SK-N-SH treated with all-trans-retinoic acid at 6 μM for 48 hours (cell line): ENCODE results near the gene GART.

Experiments
- ATAC-seq: fragments of 200-7000 bp; cut with Tn5 transposase; 3 replicates; pipeline ENCODE4 v1.9.1; 2020; ENCODE audit warnings: mild to moderate bottlenecking, moderate library complexity
- CSDC2 ChIP-seq: fragments of 250-450 bp; sonication (Bioruptor Pico); IDR thresholded peaks from 2 replicates; pipeline ENCODE4 v1.5.0; 2020; ENCODE audit warnings: mild to moderate bottlenecking, moderate library complexity
- CSRNP3 ChIP-seq: fragments of 250-450 bp; sonication (Bioruptor Pico); IDR thresholded peaks from 2 replicates; pipeline ENCODE4 v1.5.1; 2021; ENCODE audit warnings: mild to moderate bottlenecking, moderate library complexity
- GLIS3 ChIP-seq: fragments of 250-450 bp; sonication (Bioruptor Pico); IDR thresholded peaks from 2 replicates; pipeline ENCODE4 v1.5.0; 2020; ENCODE audit warnings: mild to moderate bottlenecking, moderate library complexity
- OSR1 ChIP-seq: fragments of 250-450 bp; sonication (Bioruptor Pico); IDR thresholded peaks from 2 replicates; pipeline ENCODE4 v1.8.0; 2022; ENCODE audit warnings: moderate library complexity, mild to moderate bottlenecking, inconsistent platforms
- PATZ1 ChIP-seq: fragments of 250-450 bp; sonication (Bioruptor Pico); IDR thresholded peaks from 2 replicates; pipeline ENCODE4 v1.8.0; 2020; ENCODE audit warnings: mild to moderate bottlenecking, moderate library complexity, borderline replicate concordance
- POU6F1 ChIP-seq: fragments of 250-450 bp; sonication (Bioruptor Pico); IDR thresholded peaks from 2 replicates; pipeline ENCODE4 v1.8.0; 2021; ENCODE audit warnings: low read depth, mild to moderate bottlenecking, moderate library complexity, borderline replicate concordance
- PPARA ChIP-seq: fragments of 250-450 bp; sonication (Bioruptor Pico); IDR thresholded peaks from 2 replicates; pipeline ENCODE4 v1.5.0; 2020; ENCODE audit warnings: mild to moderate bottlenecking, borderline replicate concordance
- RARB ChIP-seq: fragments of 250-450 bp; sonication (Bioruptor Pico); IDR thresholded peaks from 2 replicates; pipeline ENCODE4 v1.8.0; 2021; ENCODE audit warnings: mild to moderate bottlenecking, moderate library complexity
- SNAI2 ChIP-seq: fragments of 250-450 bp; sonication (Bioruptor Pico); IDR thresholded peaks from 2 replicates; pipeline ENCODE4 v1.5.0; 2020; ENCODE audit warnings: mild to moderate bottlenecking, moderate library complexity
- TCF4 ChIP-seq: fragments of 250-450 bp; sonication (Bioruptor Pico); IDR thresholded peaks from 2 replicates; pipeline ENCODE4 v1.8.0; 2021; ENCODE audit warnings: mild to moderate bottlenecking, moderate library complexity, borderline replicate concordance
- TOX ChIP-seq: fragments of 250-450 bp; sonication (Bioruptor Pico); IDR thresholded peaks from 2 replicates; pipeline ENCODE4 v1.8.0; 2021; ENCODE audit warnings: mild to moderate bottlenecking, moderate library complexity, borderline replicate concordance
- TSHZ2 ChIP-seq: fragments of 250-450 bp; sonication (Bioruptor Pico); IDR thresholded peaks from 2 replicates; pipeline ENCODE4 v1.5.0; 2020; ENCODE audit warnings: mild to moderate bottlenecking, moderate library complexity
- ZC3H10 ChIP-seq: fragments of 250-450 bp; sonication (Bioruptor Pico); IDR thresholded peaks from 2 replicates; pipeline ENCODE4 v1.5.1; 2021; ENCODE audit warnings: mild to moderate bottlenecking, moderate library complexity
- ZFP3 ChIP-seq: fragments of 250-450 bp; sonication (Bioruptor Pico); IDR thresholded peaks from 2 replicates; pipeline ENCODE4 v1.5.0; 2020; ENCODE audit warnings: mild to moderate bottlenecking, moderate library complexity
- ZNF565 ChIP-seq: fragments of 450-650 bp; formaldehyde crosslinking; conservative IDR thresholded peaks from 2 replicates; pipeline ENCODE4 v1.5.0; 2020; ENCODE audit warnings: low read depth, mild to moderate bottlenecking, moderate library complexity
- ZNF70 ChIP-seq: fragments of 450-650 bp; formaldehyde crosslinking; IDR thresholded peaks from 2 replicates; pipeline ENCODE4 v1.5.0; 2020; ENCODE audit warnings: mild to moderate bottlenecking, moderate library complexity
- ZNF8 ChIP-seq: fragments of 450-650 bp; formaldehyde crosslinking; IDR thresholded peaks from 2 replicates; pipeline ENCODE4 v1.5.0; 2020; ENCODE audit warnings: mild to moderate bottlenecking, moderate library complexity

The GART gene

GRCh38 chr21:33552093-33552998 is 10.4 kb upstream of the GART start (continued):
- TF ChIP-seq TSHZ2 (CRISPR knock-in tag) = no peak
- TF ChIP-seq ZNF565 (CRISPR knock-in tag) = no peak

- TF ChIP-seq ZFP3 (CRISPR knock-in tag) (no peak), TSHZ2 (CRISPR knock-in tag) (no peak), RARB (no peak), CSRNP3 (CRISPR knock-in tag) (no peak), ZNF565 (CRISPR knock-in tag) (no peak)
- no peak for ATAC-seq
Observed at GRCh38 chr21:33551664-33552063, 9.7 kb upstream of the GART start.

- ATAC-seq = no peak
- TF ChIP-seq ZC3H10 (no peak), POU6F1 (CRISPR knock-in tag) (no peak), ZNF8 (no peak), GLIS3 (CRISPR knock-in tag) (no peak), RARB (no peak), CSDC2 (CRISPR knock-in tag) (no peak), TOX (CRISPR knock-in tag) (no peak), OSR1 (CRISPR knock-in tag) (no peak), PATZ1 (no peak), TCF4 (CRISPR knock-in tag) (no peak), PPARA (CRISPR knock-in tag) (no peak), SNAI2 (CRISPR knock-in tag) (no peak), ZNF70 (no peak)
Observed at GRCh38 chr21:33550772-33551660, 9.1 kb upstream of the GART start.
